ENCODE measurements around the gene PPP1R15A.

Gene PPP1R15A

GRCh38 chr19:48925240-48925843 is 53.1 kb downstream of the PPP1R15A start:
- no peak overlapping the region for H3K4me3 ChIP-seq (ENCODE audit: low read depth, low read length)
- TF ChIP-seq, protein P1, sequence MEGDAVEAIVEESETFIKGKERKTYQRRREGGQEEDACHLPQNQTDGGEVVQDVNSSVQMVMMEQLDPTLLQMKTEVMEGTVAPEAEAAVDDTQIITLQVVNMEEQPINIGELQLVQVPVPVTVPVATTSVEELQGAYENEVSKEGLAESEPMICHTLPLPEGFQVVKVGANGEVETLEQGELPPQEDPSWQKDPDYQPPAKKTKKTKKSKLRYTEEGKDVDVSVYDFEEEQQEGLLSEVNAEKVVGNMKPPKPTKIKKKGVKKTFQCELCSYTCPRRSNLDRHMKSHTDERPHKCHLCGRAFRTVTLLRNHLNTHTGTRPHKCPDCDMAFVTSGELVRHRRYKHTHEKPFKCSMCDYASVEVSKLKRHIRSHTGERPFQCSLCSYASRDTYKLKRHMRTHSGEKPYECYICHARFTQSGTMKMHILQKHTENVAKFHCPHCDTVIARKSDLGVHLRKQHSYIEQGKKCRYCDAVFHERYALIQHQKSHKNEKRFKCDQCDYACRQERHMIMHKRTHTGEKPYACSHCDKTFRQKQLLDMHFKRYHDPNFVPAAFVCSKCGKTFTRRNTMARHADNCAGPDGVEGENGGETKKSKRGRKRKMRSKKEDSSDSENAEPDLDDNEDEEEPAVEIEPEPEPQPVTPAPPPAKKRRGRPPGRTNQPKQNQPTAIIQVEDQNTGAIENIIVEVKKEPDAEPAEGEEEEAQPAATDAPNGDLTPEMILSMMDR (IDR thresholded peaks at IDR 0.05; ENCODE audit: low read depth, low read length) = no peak
